Iris pigment epithelial cell (primary cell): ENCODE measurements around the gene SHISA5.
A peak's percentile ranks its signal among the peaks of the same experiment; 100 is the strongest.
"Not testable (repeated sequence)": the region's sequence is repeated elsewhere in the genome, so short reads cannot be mapped to it uniquely, and the experiment has no call there.

Source experiments
- DNase-seq: peaks from one replicate; pipeline ENCODE4 v3.0.0-alpha.2; 2011; ENCODE audit warnings: low read depth

The SHISA5 gene

GRCh38 chr3:48477959-48478520, 25.9 kb downstream of the SHISA5 start:
- DNase-seq, result no peak

- DNase-seq, result no peak
Observed at GRCh38 chr3:48476426-48477053, 27.4 kb downstream of the SHISA5 start.

- no peak for DNase-seq
Observed at GRCh38 chr3:48475188-48475587, 28.8 kb downstream of the SHISA5 start.

GRCh38 chr3:48474619-48475018, 29.4 kb downstream of the SHISA5 start:
- DNase-seq, result no peak

GRCh38 chr3:48474031-48474430, 29.9 kb downstream of the SHISA5 start:
- not testable (repeated sequence) for DNase-seq

GRCh38 chr3:48473617-48473952, 30.4 kb downstream of the SHISA5 start:
- no peak for DNase-seq

- DNase-seq, result peak; percentile 93
Observed at GRCh38 chr3:48472923-48473616, 30.9 kb downstream of the SHISA5 start.

GRCh38 chr3:48472673-48472922, 31.4 kb downstream of the SHISA5 start:
- DNase-seq, result no peak

GRCh38 chr3:48470286-48470685, 33.7 kb downstream of the SHISA5 start:
- no peak for DNase-seq

GRCh38 chr3:48469046-48469915, 34.7 kb downstream of the SHISA5 start:
- DNase-seq, result no peak

- no peak for DNase-seq
Observed at GRCh38 chr3:48468329-48468731, 35.6 kb downstream of the SHISA5 start.

GRCh38 chr3:48467473-48468267, 36.3 kb downstream of the SHISA5 start:
- no peak for DNase-seq

- no peak for DNase-seq
Observed at GRCh38 chr3:48467110-48467454, 36.9 kb downstream of the SHISA5 start.

GRCh38 chr3:48466386-48467109, 37.4 kb downstream of the SHISA5 start:
- DNase-seq, result no peak

GRCh38 chr3:48465531-48466378, 38.2 kb downstream of the SHISA5 start:
- DNase-seq, result peak; percentile 100

- DNase-seq, result no peak
Observed at GRCh38 chr3:48465237-48465530, 38.8 kb downstream of the SHISA5 start.

- DNase-seq, result no peak
Observed at GRCh38 chr3:48464713-48465221, 39.2 kb downstream of the SHISA5 start.

GRCh38 chr3:48463703-48464102, 40.3 kb downstream of the SHISA5 start:
- DNase-seq, result no peak

GRCh38 chr3:48461767-48462166, 42.2 kb downstream of the SHISA5 start:
- DNase-seq, result not testable (repeated sequence)

- no peak for DNase-seq
Observed at GRCh38 chr3:48460517-48460902, 43.5 kb downstream of the SHISA5 start.
